GM18498 (cell line): ENCODE data around the gene MEIKIN.

ENCODE experiments used
- ATAC-seq: cut with Tn5 transposase; IDR thresholded peaks from one replicate; pipeline ENCODE4 v1.9.1; 2021; ENCODE audit warnings: mild to moderate bottlenecking, moderate library complexity; ENCODE audit not compliant: unreplicated experiment

MEIKIN gene

GRCh38 chr5:131774652-131775367, 170.7 kb downstream of the MEIKIN start:
- ATAC-seq: no peak

- ATAC-seq: no peak
These were observed 171.7 kb downstream of the MEIKIN start for GRCh38 chr5:131773805-131774204.

- ATAC-seq: no peak
These were observed 173.8 kb downstream of the MEIKIN start for GRCh38 chr5:131771692-131772091.

- no peak for ATAC-seq
These were observed 175.5 kb downstream of the MEIKIN start for GRCh38 chr5:131769961-131770360.

GRCh38 chr5:131769336-131769735, 176.1 kb downstream of the MEIKIN start:
- ATAC-seq: no peak

- no peak for ATAC-seq
These were observed 177.6 kb downstream of the MEIKIN start for GRCh38 chr5:131767891-131768290.

GRCh38 chr5:131766689-131767088, 178.8 kb downstream of the MEIKIN start:
- no peak for ATAC-seq

- no peak for ATAC-seq
These were observed 180.2 kb downstream of the MEIKIN start for GRCh38 chr5:131765261-131765660.

- ATAC-seq: no peak
These were observed 181.5 kb downstream of the MEIKIN start for GRCh38 chr5:131763968-131764367.

GRCh38 chr5:131760793-131761192, 184.7 kb downstream of the MEIKIN start:
- no peak for ATAC-seq

- ATAC-seq: no peak
These were observed 185.8 kb downstream of the MEIKIN start for GRCh38 chr5:131759704-131760103.

- ATAC-seq: peak; percentile 46
These were observed 187.0 kb downstream of the MEIKIN start for GRCh38 chr5:131758520-131758900.

GRCh38 chr5:131757830-131758519, 187.5 kb downstream of the MEIKIN start:
- peak; percentile 73 for ATAC-seq
